ENCODE measurements around the gene AGTRAP.
A peak's percentile ranks its signal among the peaks of the same experiment; 100 is the strongest.

The AGTRAP gene, protein sequence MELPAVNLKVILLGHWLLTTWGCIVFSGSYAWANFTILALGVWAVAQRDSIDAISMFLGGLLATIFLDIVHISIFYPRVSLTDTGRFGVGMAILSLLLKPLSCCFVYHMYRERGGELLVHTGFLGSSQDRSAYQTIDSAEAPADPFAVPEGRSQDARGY

DNA sequence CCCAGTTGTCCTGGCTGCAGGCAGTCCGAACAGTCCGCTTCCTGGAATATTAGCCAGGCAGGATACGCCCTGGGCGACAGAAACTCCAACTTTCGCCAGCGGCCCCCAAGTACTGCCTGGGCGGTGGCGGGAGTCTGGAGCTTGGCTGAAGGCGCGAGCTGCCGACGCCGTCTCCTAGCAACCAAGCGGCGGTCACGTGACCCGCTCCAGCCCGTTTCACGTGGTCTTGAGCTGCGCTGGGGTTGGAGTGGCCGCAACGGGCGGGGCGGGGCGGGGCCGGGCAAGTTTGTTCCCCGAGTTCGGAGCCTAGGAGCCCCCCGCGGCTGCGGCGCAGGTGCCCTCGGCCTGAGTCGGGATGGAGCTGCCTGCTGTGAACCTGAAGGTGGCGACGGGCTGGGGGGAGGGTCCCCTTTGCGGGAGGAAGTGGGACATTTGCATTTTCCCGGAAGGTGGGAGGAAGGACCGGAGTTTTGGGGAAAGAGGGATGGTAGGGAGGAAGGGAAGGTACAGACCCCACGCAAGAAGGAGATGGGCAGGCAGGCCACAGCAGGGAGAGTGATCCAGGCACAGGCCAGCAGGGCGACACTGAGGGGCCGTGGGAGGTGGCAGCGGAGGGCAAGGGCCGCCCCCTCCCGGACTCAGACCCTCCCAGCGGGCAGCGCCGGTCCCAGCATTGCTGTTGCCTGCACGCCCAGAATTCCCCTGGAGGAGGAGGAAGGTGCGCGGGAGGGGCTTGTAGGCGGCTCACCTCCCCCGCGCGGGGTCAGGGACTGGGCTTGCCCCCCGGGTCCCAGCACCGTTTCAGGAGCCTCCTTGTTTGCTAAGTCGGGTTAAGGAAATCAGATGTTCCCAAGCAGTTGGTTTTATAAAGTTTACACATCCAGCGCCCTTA lies at the start of gene AGTRAP:
TSS of gene AGTRAP (plus strand) at position 283 of the 892 bp plus-strand sequence. CDS start at position 356, 73 bp downstream.
- TF ChIP-seq, protein P1, sequence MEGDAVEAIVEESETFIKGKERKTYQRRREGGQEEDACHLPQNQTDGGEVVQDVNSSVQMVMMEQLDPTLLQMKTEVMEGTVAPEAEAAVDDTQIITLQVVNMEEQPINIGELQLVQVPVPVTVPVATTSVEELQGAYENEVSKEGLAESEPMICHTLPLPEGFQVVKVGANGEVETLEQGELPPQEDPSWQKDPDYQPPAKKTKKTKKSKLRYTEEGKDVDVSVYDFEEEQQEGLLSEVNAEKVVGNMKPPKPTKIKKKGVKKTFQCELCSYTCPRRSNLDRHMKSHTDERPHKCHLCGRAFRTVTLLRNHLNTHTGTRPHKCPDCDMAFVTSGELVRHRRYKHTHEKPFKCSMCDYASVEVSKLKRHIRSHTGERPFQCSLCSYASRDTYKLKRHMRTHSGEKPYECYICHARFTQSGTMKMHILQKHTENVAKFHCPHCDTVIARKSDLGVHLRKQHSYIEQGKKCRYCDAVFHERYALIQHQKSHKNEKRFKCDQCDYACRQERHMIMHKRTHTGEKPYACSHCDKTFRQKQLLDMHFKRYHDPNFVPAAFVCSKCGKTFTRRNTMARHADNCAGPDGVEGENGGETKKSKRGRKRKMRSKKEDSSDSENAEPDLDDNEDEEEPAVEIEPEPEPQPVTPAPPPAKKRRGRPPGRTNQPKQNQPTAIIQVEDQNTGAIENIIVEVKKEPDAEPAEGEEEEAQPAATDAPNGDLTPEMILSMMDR (conservative IDR thresholded peaks at IDR 0.05; ENCODE audit: control insufficient read depth, insufficient read depth, low read depth, low read length), result no peak
- DNase-seq (ENCODE audit: low read depth), result peak; percentile 87
- peak within 1 kb of the TSS; percentile 92 for H3K4me3 ChIP-seq (ENCODE audit: control insufficient read depth, low read depth, low read length)

DNA sequence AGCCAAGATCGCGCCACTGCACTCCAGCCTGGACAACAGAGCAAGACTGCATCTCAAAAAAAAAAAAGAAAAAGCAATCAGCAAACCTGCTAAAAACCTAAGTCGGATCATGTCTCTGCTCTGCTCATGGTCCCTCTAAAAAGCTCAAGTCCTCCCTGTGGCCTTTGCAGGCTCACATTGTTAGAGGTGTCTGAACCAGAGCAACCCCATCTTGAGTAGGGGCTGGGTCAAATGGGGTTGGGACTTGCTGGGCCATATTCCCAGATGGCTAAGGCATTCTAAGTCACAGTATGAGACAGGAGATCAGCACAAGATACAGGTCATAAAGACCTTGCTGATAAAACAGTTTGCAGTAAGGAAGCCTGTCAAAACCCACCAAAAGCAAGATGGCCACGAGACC lies 47.4 kb upstream of the AGTRAP start:
- TF ChIP-seq, protein P1 (conservative IDR thresholded peaks at IDR 0.05; ENCODE audit: control insufficient read depth, insufficient read depth, low read depth, low read length), result no peak
- no peak for DNase-seq (ENCODE audit: low read depth)
- no peak overlapping the region for H3K4me3 ChIP-seq (ENCODE audit: control insufficient read depth, low read depth, low read length)

DNA sequence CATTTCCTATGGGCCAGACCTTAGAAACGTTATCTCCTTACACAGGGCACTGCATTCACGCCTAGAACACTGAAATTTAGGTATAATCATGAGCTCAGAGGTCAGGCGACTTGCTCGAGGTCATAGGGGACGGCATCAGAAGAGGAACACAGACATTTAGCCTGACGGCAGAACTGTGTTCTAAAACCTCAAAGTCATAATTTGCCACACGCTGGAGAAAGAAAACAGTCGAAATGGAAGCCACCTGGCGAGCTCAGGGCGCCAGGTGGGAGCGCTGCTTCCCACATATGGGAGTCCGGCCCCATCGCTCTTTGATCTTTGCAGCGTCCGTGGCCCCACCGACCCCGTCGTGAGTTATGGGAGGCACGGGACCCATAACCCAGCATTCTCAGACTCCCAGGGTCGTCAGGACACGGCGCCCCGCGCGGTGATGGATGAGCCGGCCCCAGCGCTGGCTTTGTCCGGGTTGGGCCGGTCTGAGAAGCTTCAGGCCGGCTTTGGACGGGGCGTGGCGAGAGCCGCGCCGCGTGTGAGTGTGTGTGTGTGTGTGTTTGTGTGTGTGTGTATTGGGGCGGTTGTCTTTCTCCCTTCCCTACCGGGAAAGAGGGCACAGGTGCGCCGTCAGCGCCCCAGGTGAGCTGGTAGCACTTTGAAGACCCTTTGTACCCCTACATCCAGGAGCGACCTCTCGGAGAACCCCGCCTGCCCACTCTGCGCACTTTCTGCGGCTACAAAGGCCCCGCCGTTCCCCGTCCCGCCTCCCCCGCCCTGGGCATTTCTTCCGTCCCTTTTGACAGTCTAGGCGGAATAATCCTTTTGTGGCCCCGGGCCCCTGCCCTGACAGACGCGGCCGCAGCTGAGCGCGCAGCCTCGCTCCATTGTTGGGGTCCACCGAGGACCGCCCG lies 45.3 kb upstream of the AGTRAP start:
- TF ChIP-seq, protein P1 (conservative IDR thresholded peaks at IDR 0.05; ENCODE audit: control insufficient read depth, insufficient read depth, low read depth, low read length), result no peak
- H3K4me3 ChIP-seq (ENCODE audit: control insufficient read depth, low read depth, low read length), result no peak overlapping the region
- no peak for DNase-seq (ENCODE audit: low read depth)

DNA sequence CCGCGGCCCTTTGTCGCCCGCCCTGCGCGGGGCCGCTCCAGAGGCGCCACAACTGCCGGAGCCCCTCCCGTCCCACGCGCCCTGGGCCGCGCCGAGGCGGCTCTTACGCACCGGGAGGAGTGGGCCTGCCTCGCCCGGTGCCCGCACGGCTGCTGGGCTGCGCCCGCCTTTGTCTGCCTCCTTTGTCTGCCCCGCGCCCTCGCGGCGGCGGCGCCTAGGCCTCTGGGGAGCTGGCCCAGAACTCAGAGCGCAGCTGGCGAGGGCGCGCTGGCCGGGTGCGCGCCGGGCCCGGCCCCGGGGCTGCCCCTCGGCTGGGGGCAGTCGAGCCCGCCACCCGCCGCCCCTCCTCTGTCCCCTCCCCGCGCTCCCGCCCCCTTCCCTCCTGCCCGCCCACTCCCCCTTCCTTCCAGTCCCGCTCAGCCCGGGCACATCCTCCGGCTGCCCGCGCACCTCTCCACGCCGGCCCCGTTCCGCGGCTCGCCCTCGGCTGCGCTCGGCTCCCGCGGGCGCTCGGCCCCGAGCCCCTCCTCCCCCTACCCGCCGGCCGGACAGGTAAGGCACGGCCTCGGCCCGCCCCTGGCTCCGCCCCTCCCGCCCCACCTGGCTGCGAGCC lies 44.5 kb upstream of the AGTRAP start, which contains the start of gene DRAXIN:
TSS of gene DRAXIN (plus strand) at position 409 of the 613 bp plus-strand sequence. CDS start 14,549 bp downstream, outside the sequence.
- no peak within 1 kb of the TSS for H3K4me3 ChIP-seq (ENCODE audit: control insufficient read depth, low read depth, low read length)
- DNase-seq (ENCODE audit: low read depth), result no peak
- TF ChIP-seq, protein P1 (conservative IDR thresholded peaks at IDR 0.05; ENCODE audit: control insufficient read depth, insufficient read depth, low read depth, low read length), result no peak

DNA sequence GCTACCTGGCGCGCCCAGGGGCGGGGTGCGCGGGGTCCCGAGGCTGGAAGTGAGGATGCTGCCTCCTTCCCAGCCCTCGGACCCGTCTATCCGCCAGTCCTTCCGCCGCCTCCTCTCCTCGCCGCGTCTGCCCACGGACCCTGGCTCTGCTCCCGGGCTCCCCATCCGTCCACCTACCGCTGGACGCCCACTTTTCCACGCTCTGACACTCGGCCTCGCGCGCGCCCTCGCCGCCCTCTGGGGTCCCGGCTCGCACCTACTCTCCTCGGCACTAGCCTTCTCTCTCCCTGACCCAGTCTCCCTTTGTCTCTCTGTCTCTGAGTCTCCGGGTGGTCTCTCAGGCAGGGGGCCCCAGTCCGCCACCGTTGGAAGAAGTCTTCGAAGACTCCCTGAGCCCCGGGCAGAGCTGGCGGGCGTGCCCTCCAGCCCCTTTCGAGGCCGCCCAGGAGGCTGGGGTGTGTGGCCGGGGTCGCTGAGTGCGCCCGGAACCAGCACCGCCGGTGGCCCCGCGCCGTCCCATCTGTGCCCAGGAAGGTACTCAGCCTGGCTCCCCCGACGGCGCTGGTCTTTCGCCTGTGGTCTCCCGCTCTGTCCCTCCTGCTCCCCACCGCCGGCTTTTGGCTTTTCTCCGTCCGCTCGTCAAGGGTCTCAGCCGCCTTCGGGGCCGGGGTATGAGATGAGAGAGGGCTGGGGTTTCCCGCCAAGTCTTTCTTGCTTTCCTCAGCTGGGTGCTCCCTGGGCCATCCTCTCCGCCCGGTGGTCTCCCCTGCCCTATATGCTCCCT lies 43.8 kb upstream of the AGTRAP start:
- DNase-seq (ENCODE audit: low read depth), result no peak
- H3K4me3 ChIP-seq (ENCODE audit: control insufficient read depth, low read depth, low read length), result no peak overlapping the region
- TF ChIP-seq, protein P1 (conservative IDR thresholded peaks at IDR 0.05; ENCODE audit: control insufficient read depth, insufficient read depth, low read depth, low read length), result no peak

Data from fibroblast of mammary gland (primary cell).